ENCODE results near the gene MYRFL. TPM values are rescaled to one million over a fixed set of nuclear protein-coding genes. Genes with fewer than 3 reads are reported as not detected.

MYRFL gene
- total RNA-seq, 1 donor from 2014 or later, result not detected

GRCh38 chr12:69906411-69907216 lies 81.6 kb downstream of the MYRFL start:
- H3K27ac ChIP-seq, result no peak overlapping the region
- no peaks in the 10 kb centered on the region for H3K36me3 ChIP-seq
- no peaks in the 10 kb centered on the region for H3K9me3 ChIP-seq
- H3K4me3 ChIP-seq, result no peak overlapping the region
- no peak for DNase-seq (ENCODE audit: extremely low spot score in 2 of 2)
- no peak for TF ChIP-seq POLR2A (IDR thresholded peaks at IDR 0.05)
- no peak for TF ChIP-seq POLR2AphosphoS5 (IDR thresholded peaks at IDR 0.05; ENCODE audit: insufficient read depth in 1 of 2, low read depth in 1 of 2)
- TF ChIP-seq, protein P1, sequence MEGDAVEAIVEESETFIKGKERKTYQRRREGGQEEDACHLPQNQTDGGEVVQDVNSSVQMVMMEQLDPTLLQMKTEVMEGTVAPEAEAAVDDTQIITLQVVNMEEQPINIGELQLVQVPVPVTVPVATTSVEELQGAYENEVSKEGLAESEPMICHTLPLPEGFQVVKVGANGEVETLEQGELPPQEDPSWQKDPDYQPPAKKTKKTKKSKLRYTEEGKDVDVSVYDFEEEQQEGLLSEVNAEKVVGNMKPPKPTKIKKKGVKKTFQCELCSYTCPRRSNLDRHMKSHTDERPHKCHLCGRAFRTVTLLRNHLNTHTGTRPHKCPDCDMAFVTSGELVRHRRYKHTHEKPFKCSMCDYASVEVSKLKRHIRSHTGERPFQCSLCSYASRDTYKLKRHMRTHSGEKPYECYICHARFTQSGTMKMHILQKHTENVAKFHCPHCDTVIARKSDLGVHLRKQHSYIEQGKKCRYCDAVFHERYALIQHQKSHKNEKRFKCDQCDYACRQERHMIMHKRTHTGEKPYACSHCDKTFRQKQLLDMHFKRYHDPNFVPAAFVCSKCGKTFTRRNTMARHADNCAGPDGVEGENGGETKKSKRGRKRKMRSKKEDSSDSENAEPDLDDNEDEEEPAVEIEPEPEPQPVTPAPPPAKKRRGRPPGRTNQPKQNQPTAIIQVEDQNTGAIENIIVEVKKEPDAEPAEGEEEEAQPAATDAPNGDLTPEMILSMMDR (IDR thresholded peaks at IDR 0.05), result no peak
- no peaks in the 10 kb centered on the region for H3K27me3 ChIP-seq
- intact Hi-C loops (cut with DNase I), result no loop called here
- no peaks in the 10 kb centered on the region for H3K4me1 ChIP-seq

DNA sequence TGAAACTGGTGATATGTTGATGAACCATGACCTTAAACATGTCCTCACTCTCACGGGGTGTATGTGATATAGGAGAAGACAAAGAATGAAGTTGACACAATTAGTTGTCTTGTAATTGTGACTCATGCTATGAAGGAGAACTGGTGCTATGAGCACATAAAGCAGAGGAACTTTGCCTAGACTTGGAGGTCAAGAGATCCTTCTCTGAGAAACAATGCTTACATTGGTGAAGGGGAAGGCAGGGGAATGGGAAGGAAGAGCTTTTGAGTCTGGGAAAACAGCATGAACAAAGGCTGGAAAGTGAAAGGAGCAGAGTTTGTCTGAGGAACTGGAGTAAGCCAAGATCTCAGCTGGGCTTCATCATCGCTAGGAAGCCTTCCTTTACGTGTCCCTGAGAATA lies 83.2 kb downstream of the MYRFL start:
- Histone ChIP-seq H3K9me3 (no peaks in the 10 kb centered on the region), H3K4me1 (no peaks in the 10 kb centered on the region), H3K27me3 (no peaks in the 10 kb centered on the region), H3K36me3 (no peaks in the 10 kb centered on the region), H3K27ac (no peak overlapping the region), H3K4me3 (no peak overlapping the region)
- intact Hi-C loops (cut with DNase I), result no loop called here
- no peak for DNase-seq (ENCODE audit: extremely low spot score in 2 of 2)
- no peak for TF ChIP-seq POLR2A (IDR thresholded peaks at IDR 0.05)
- TF ChIP-seq, protein P1 (IDR thresholded peaks at IDR 0.05), result no peak
- no peak for TF ChIP-seq POLR2AphosphoS5 (IDR thresholded peaks at IDR 0.05; ENCODE audit: insufficient read depth in 1 of 2, low read depth in 1 of 2)

GRCh38 chr12:69910694-69911093 lies 85.7 kb downstream of the MYRFL start:
- Histone ChIP-seq H3K27me3 (no peaks in the 10 kb centered on the region), H3K36me3 (no peaks in the 10 kb centered on the region), H3K4me1 (no peaks in the 10 kb centered on the region), H3K4me3 (no peak overlapping the region), H3K27ac (no peak overlapping the region), H3K9me3 (no peaks in the 10 kb centered on the region)
- no peak for TF ChIP-seq POLR2A (IDR thresholded peaks at IDR 0.05)
- no peak for TF ChIP-seq POLR2AphosphoS5 (IDR thresholded peaks at IDR 0.05; ENCODE audit: insufficient read depth in 1 of 2, low read depth in 1 of 2)
- TF ChIP-seq, protein P1 (IDR thresholded peaks at IDR 0.05), result no peak
- intact Hi-C loops (cut with DNase I), result no loop called here
- DNase-seq (ENCODE audit: extremely low spot score in 2 of 2), result no peak

DNA sequence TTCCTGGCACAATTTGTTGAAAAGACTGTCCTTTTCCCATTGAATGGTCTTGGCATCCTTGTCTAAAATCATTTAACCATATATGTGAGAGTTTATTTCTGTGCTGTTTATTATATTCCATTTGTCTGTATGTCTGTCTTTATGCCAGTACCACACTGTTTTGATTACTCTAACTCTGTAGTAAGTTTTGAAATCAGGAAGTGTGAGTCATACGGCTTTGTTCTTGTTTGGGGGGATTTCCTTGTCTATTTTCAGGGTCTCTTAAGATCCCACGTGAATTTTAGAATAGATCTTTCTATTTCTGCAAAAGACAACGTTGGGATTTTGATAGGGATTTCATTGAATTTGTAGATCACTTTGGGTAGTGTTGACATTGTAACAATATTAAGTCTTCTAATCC lies 88.5 kb downstream of the MYRFL start:
- H3K9me3 ChIP-seq, result no peaks in the 10 kb centered on the region
- H3K36me3 ChIP-seq, result no peaks in the 10 kb centered on the region
- no peak overlapping the region for H3K4me3 ChIP-seq
- H3K27me3 ChIP-seq, result no peaks in the 10 kb centered on the region
- no peak for TF ChIP-seq POLR2A (IDR thresholded peaks at IDR 0.05)
- TF ChIP-seq, protein P1 (IDR thresholded peaks at IDR 0.05), result no peak
- no peak for TF ChIP-seq POLR2AphosphoS5 (IDR thresholded peaks at IDR 0.05; ENCODE audit: insufficient read depth in 1 of 2, low read depth in 1 of 2)
- H3K27ac ChIP-seq, result no peak overlapping the region
- DNase-seq (ENCODE audit: extremely low spot score in 2 of 2), result no peak
- H3K4me1 ChIP-seq, result peaks cover 10% of the 10 kb centered on the region
- intact Hi-C loops (cut with DNase I), result no loop called here

DNA sequence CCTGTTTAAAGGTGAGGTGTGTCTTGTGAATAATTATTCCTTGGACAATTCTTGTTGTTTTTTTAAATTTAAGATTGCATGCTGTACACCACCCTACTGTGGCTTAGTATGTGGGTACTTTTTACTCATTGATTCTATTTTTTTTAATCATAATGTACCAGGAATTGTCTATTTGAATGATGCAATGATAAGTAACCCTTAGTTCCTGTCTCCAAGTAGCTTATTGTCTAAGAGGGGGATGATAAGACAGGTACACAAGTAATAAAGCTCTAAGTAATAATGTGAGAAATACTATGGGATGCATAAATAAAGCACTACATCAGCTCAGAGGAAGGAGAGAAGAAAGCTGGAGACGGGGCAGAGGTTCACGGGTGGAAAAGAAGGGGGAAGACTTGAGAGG lies 90.9 kb downstream of the MYRFL start:
- no peak overlapping the region for H3K4me3 ChIP-seq
- H3K9me3 ChIP-seq, result no peaks in the 10 kb centered on the region
- H3K27me3 ChIP-seq, result no peaks in the 10 kb centered on the region
- intact Hi-C loops (cut with DNase I), result no loop called here
- TF ChIP-seq POLR2AphosphoS5 (IDR thresholded peaks at IDR 0.05; ENCODE audit: insufficient read depth in 1 of 2, low read depth in 1 of 2) (no peak), POLR2A (IDR thresholded peaks at IDR 0.05) (no peak)
- TF ChIP-seq, protein P1 (IDR thresholded peaks at IDR 0.05), result no peak
- no peak for DNase-seq (ENCODE audit: extremely low spot score in 2 of 2)
- no peaks in the 10 kb centered on the region for H3K36me3 ChIP-seq
- H3K4me1 ChIP-seq, result peaks cover 28% of the 10 kb centered on the region
- peak overlapping the region; percentile 45 for H3K27ac ChIP-seq

Measured in vagina (tissue), 2 donors.